Transverse colon (tissue), 4 donors: ENCODE measurements around the gene STK32B. TPM values are rescaled to one million over a fixed set of nuclear protein-coding genes. Genes with fewer than 3 reads are reported as not detected.

ENCODE experiments used
- DNase-seq: peaks from one replicate; pipeline ENCODE4 v3.0.0-alpha.2; 2019
- H3K27ac ChIP-seq, 4 donors: fragments of 200-600 bp; sonication (generic); 2 replicates each; pipeline ENCODE4 v1.5.1; 2016 to 2018; ENCODE audit warnings: inconsistent platforms in 4 of 4
- H3K27me3 ChIP-seq: fragments of 200-600 bp; sonication (generic); 2 replicates; pipeline ENCODE4 v1.5.1; 2017; ENCODE audit warnings: inconsistent platforms
- H3K36me3 ChIP-seq, 4 donors: fragments of 200-600 bp; sonication (generic); 2 replicates each; pipeline ENCODE4 v1.5.1; 2017 to 2019; ENCODE audit warnings: inconsistent platforms in 4 of 4
- H3K4me1 ChIP-seq, 4 donors: fragments of 200-600 bp; sonication (generic); 2 replicates each; pipeline ENCODE4 v1.5.1; 2017 to 2020; ENCODE audit warnings: inconsistent platforms in 4 of 4
- H3K4me3 ChIP-seq, 4 donors: fragments of 200-600 bp; sonication (generic); 1 replicate in 1 of 4; 2 replicates in 3 of 4; pipeline versions ENCODE4 v1.5.1 to v1.6.1; 2017 to 2019; ENCODE audit warnings: inconsistent platforms in 4 of 4
- H3K9me3 ChIP-seq, 2 donors: fragments of 200-600 bp; sonication (generic); 2 replicates each; pipeline ENCODE4 v1.5.1; 2017 to 2019; ENCODE audit warnings: inconsistent platforms in 2 of 2
- CTCF ChIP-seq, 5 experiments: fragments of 200-600 bp in 3 of 5; fragments of 450-650 bp in 2 of 5; sonication (generic) in 3 of 5; IDR thresholded peaks; 1 replicate in 2 of 5; 2 replicates in 3 of 5; pipeline ENCODE4 v1.5.1; 2016 to 2017; ENCODE audit warnings: antibody characterized with exemption in 5 of 5, inconsistent platforms in 3 of 5, mild to moderate bottlenecking in 2 of 5, moderate library complexity in 1 of 5
- EP300 ChIP-seq: sonication (generic); formaldehyde crosslinking; IDR thresholded peaks from one replicate; pipeline ENCODE4 v1.6.1; 2017; ENCODE audit warnings: antibody characterized with exemption, low read depth
- POLR2A ChIP-seq: fragments of 450-650 bp; IDR thresholded peaks from one replicate; pipeline ENCODE4 v1.6.1; 2016; ENCODE audit warnings: antibody characterized with exemption, mild to moderate bottlenecking, moderate library complexity
- POLR2AphosphoS5 ChIP-seq, 3 donors: sonication (generic); formaldehyde crosslinking; IDR thresholded peaks; one replicate each; pipeline ENCODE4 v1.6.1; 2016; ENCODE audit warnings: antibody characterized with exemption in 3 of 3
- WGBS, 2 donors: methylation state at CpG; one replicate each; pipeline ENCODE4 v1.1.5; 2018; ENCODE audit warnings: low coverage in 1 of 2; 5-methylcytosine and 5-hydroxymethylcytosine counted together
- in situ Hi-C, 4 donors: fragments of 200-750 bp; cut with MboI; loops; one replicate each; pipeline versions ENCODE4 v1.15.0 to v1.15.1; 2017; ENCODE audit warnings: low sequenced_read_pairs in 3 of 4, low pct_ligation_motif_present in 1 of 4, low pct_unique_long_range_greater_than_20kb in 1 of 4
- intact Hi-C: fragments of 100-400 bp; cut with DNase I; formaldehyde crosslinking; loops from one replicate; pipeline ENCODE4 v1.15.1; 2023; ENCODE audit warnings: low total_unique reads
- total RNA-seq, 4 donors: library from RNA; depleted of rRNA; stranded (reverse); fragments of >200 nt; gene quantifications; one replicate each; pipeline ENCODE4 v1.1.0, GENCODE V29; 2016

STK32B gene
- total RNA-seq, 4 donors from 2014 or later, result 0.37 to 1.1 (median 0.64) TPM

DNA sequence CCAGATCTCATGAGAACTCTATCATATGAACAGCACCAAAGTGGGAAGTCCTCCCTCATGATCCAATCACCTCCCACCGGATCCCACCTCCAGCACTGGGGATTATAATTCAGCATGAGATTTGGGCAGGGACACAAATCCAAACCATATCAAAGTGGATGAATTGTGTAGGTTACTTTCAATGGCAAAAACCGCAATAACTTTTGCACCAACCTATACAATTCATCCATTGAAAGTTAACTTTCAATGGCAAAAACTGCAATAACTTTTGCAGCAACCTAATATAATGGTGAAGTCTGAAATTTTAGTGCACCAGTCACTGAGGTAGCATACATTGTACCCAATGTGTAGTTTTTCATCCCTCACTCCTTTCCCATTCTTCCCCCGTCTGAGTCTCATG lies 16.6 kb downstream of the STK32B start:
- no peaks in the 10 kb centered on the region for H3K4me1 ChIP-seq
- TF ChIP-seq EP300 (no peak), POLR2AphosphoS5 (IDR thresholded peaks at IDR 0.05) (no peak), POLR2A (no peak), CTCF (IDR thresholded peaks at IDR 0.05) (no peak)
- WGBS, 2 donors, result 86 to 87% methylated on average over 1 to 3 of the region's 3 CpGs
- H3K9me3 ChIP-seq, result no peaks in the 10 kb centered on the region
- H3K36me3 ChIP-seq, result no peaks in the 10 kb centered on the region
- in situ Hi-C loops, result no loop called here
- no peak overlapping the region for H3K4me3 ChIP-seq
- intact Hi-C loops, result no loop called here
- no peaks in the 10 kb centered on the region for H3K27me3 ChIP-seq
- no peak for DNase-seq
- no peak overlapping the region for H3K27ac ChIP-seq

- intact Hi-C loops, result no loop called here
- H3K27ac ChIP-seq, result no peak overlapping the region
- no peaks in the 10 kb centered on the region for H3K27me3 ChIP-seq
- no peak for TF ChIP-seq POLR2AphosphoS5 (IDR thresholded peaks at IDR 0.05)
- TF ChIP-seq CTCF (IDR thresholded peaks at IDR 0.05), result no peak
- no peak for TF ChIP-seq EP300
- TF ChIP-seq POLR2A, result no peak
- H3K4me1 ChIP-seq, result no peaks in the 10 kb centered on the region
- no peaks in the 10 kb centered on the region for H3K9me3 ChIP-seq
- no peak overlapping the region for H3K4me3 ChIP-seq
- WGBS, 2 donors, result 52 to 60% methylated on average over 2 to 5 of the region's 5 CpGs
- no peak for DNase-seq
- in situ Hi-C loops, result no loop called here
- H3K36me3 ChIP-seq, result no peaks in the 10 kb centered on the region
These were observed 18.6 kb downstream of the STK32B start for GRCh38 chr4:5069901-5070300.

GRCh38 chr4:5072948-5073347 lies 21.7 kb downstream of the STK32B start:
- Histone ChIP-seq H3K4me1 (no peaks in the 10 kb centered on the region), H3K27ac (no peak overlapping the region), H3K9me3 (no peaks in the 10 kb centered on the region), H3K27me3 (no peaks in the 10 kb centered on the region), H3K36me3 (no peaks in the 10 kb centered on the region), H3K4me3 (no peak overlapping the region)
- in situ Hi-C loops, result no loop called here
- intact Hi-C loops, result no loop called here
- DNase-seq, result no peak
- WGBS, 2 donors, result 62 to 69% methylated on average over 1 of the region's 1 CpG
- TF ChIP-seq EP300 (no peak), POLR2A (no peak), CTCF (IDR thresholded peaks at IDR 0.05) (no peak)

GRCh38 chr4:5078009-5078408 lies 26.7 kb downstream of the STK32B start:
- 66 to 92% methylated on average over 2 to 3 of the region's 3 CpGs for WGBS, 2 donors
- Histone ChIP-seq H3K27ac (no peak overlapping the region), H3K27me3 (no peaks in the 10 kb centered on the region), H3K4me3 (no peak overlapping the region), H3K9me3 (peaks cover 0 to 15% of the 10 kb centered on the region in 2 donors), H3K4me1 (no peaks in the 10 kb centered on the region), H3K36me3 (no peaks in the 10 kb centered on the region)
- intact Hi-C loops, result no loop called here
- no peak for DNase-seq
- no peak for TF ChIP-seq POLR2AphosphoS5 (IDR thresholded peaks at IDR 0.05)
- TF ChIP-seq CTCF (IDR thresholded peaks at IDR 0.05), result no peak
- TF ChIP-seq POLR2A, result no peak
- TF ChIP-seq EP300, result no peak
- in situ Hi-C loops, result no loop called here
